WTC11 (cell line): Measurements from ENCODE around the gene SUN2.

ENCODE experiments used
- CBFB ChIP-seq: sonication (generic); formaldehyde crosslinking; IDR thresholded peaks from 2 replicates; pipeline ENCODE4 v1.8.1; 2022; ENCODE audit warnings: mild to moderate bottlenecking, low read depth, missing genetic modification reagents
- CREM ChIP-seq: sonication (generic); formaldehyde crosslinking; IDR thresholded peaks from 2 replicates; pipeline ENCODE4 v1.8.1; 2022; ENCODE audit warnings: mild to moderate bottlenecking, missing genetic modification reagents, moderate library complexity
- CTCF ChIP-seq: fragments of 200-600 bp; IDR thresholded peaks from 2 replicates; pipeline ENCODE4 v1.8.0; 2022; ENCODE audit warnings: antibody characterized with exemption
- ESRRA ChIP-seq: sonication (generic); formaldehyde crosslinking; IDR thresholded peaks from 2 replicates; pipeline ENCODE4 v1.8.1; 2022; ENCODE audit warnings: mild to moderate bottlenecking, missing genetic modification reagents, borderline replicate concordance
- NR3C1 ChIP-seq: sonication (generic); formaldehyde crosslinking; conservative IDR thresholded peaks from 2 replicates; pipeline ENCODE4 v1.8.1; 2023; ENCODE audit warnings: low read depth, mild to moderate bottlenecking, missing genetic modification reagents
- RELA ChIP-seq: sonication (generic); formaldehyde crosslinking; IDR thresholded peaks from 2 replicates; pipeline ENCODE4 v1.8.1; 2022; ENCODE audit warnings: missing genetic modification reagents, mild to moderate bottlenecking, borderline replicate concordance
- SMAD4 ChIP-seq: sonication (generic); formaldehyde crosslinking; IDR thresholded peaks from 2 replicates; pipeline ENCODE4 v1.8.0; 2022; ENCODE audit warnings: mild to moderate bottlenecking, missing genetic modification reagents

GRCh38 chr22:38781033-38781432 is 25.2 kb upstream of the SUN2 start:
- no peak for TF ChIP-seq CTCF
- TF ChIP-seq SMAD4 (CRISPR knock-in tag) = no peak
- no peak for TF ChIP-seq RELA (CRISPR knock-in tag)
- TF ChIP-seq ESRRA (CRISPR knock-in tag) = no peak
- no peak for TF ChIP-seq CREM (CRISPR knock-in tag)
- no peak for TF ChIP-seq CBFB
- TF ChIP-seq NR3C1 (CRISPR knock-in tag) = no peak
